A549 (cell line): ENCODE data around the gene SUMF1. TPM values are rescaled to one million over a fixed set of nuclear protein-coding genes. Genes with fewer than 3 reads are reported as not detected.

ENCODE experiments used
- ATAC-seq, 2 experiments: fragments of 200-7000 bp in 1 of 2; fragments of >200 bp in 1 of 2; cut with Nextera tagmentation in 1 of 2; cut with Tn5 transposase in 1 of 2; 3 replicates each; pipeline versions ENCODE4 v1.8.0 to v1.9.1; 2018 to 2020; ENCODE audit warnings: mild to moderate bottlenecking in 1 of 2, moderate library complexity in 1 of 2
- CTCF ChIA-PET: fragments of 300-600 bp; sonication (Branson Sonifier 250); formaldehyde crosslinking; extraction: SDS; loops from one replicate; lab custom pipeline; 2021; ENCODE audit warnings: antibody characterized with exemption, inconsistent platforms; lab: Yijun Ruan, JAX
- POLR2A ChIA-PET: fragments of 350-600 bp; formaldehyde crosslinking; extraction: SDS; loops from one replicate; lab custom pipeline; 2021; ENCODE audit warnings: antibody characterized with exemption, inconsistent platforms; lab: Yijun Ruan, JAX
- DNase-seq, 2 experiments: peaks; one replicate each; pipeline versions ENCODE4 v3.0.0 to v3.0.0-alpha.2; 2011 to 2016; ENCODE audit warnings: low read depth in 1 of 2, low spot score in 1 of 2
- FAIRE-seq: peaks from 2 replicates; lab custom pipeline; 2011; peaks lifted over from hg19 to GRCh38; lab: Jason Lieb, UNC
- H3K27ac ChIP-seq, 2 experiments: fragments of >200 bp; sonication (Bioruptor Twin); formaldehyde crosslinking; 3 replicates each; pipeline ENCODE4 v1.5.1; 2016 to 2017
- H3K4me1 ChIP-seq: fragments of >200 bp; sonication (Bioruptor Twin); formaldehyde crosslinking; 3 replicates; pipeline ENCODE4 v1.6.1; 2016
- H3K4me2 ChIP-seq: fragments of >200 bp; sonication (Bioruptor Twin); formaldehyde crosslinking; 3 replicates; pipeline ENCODE4 v1.6.1; 2016
- H3K4me3 ChIP-seq: fragments of >200 bp; sonication (Bioruptor Twin); formaldehyde crosslinking; 3 replicates; pipeline ENCODE4 v1.5.1; 2016
- H3K9me3 ChIP-seq: fragments of >200 bp; sonication (Bioruptor Twin); formaldehyde crosslinking; 3 replicates; pipeline ENCODE4 v1.6.1; 2016
- CEBPB ChIP-seq, 2 experiments: fragments of >200 bp in 1 of 2; sonication (Bioruptor Twin) in 1 of 2; formaldehyde crosslinking in 1 of 2; IDR thresholded peaks; 2 replicates each; pipeline ENCODE4 v1.6.1; 2012 to 2016
- E2F6 ChIP-seq: IDR thresholded peaks from 2 replicates; pipeline ENCODE4 v1.6.1; 2012; ENCODE audit warnings: low read depth, borderline replicate concordance
- EHMT2 ChIP-seq: fragments of 200-600 bp; sonication (generic); IDR thresholded peaks from 2 replicates; pipeline ENCODE4 v1.6.1; 2016; ENCODE audit warnings: antibody characterized with exemption, low read depth, mild to moderate bottlenecking, moderate library complexity
- ESRRA ChIP-seq: fragments of 150-350 bp; IDR thresholded peaks from 2 replicates; pipeline ENCODE4 v1.6.1; 2014; ENCODE audit warnings: mild to moderate bottlenecking, low read length, borderline replicate concordance
- FOSB ChIP-seq: fragments of 250-450 bp; sonication (Bioruptor Pico); IDR thresholded peaks from 2 replicates; pipeline ENCODE4 v1.5.0; 2020; ENCODE audit warnings: mild to moderate bottlenecking, moderate library complexity
- FOSL2 ChIP-seq, 2 experiments: fragments of 450-650 bp in 1 of 2; fragments of >200 bp in 1 of 2; sonication (Bioruptor Twin) in 1 of 2; formaldehyde crosslinking; IDR thresholded peaks; 2 replicates each; pipeline versions ENCODE4 v1.5.0 to v1.6.1; 2016 to 2020; ENCODE audit warnings: mild to moderate bottlenecking in 1 of 2, moderate library complexity in 1 of 2
- FOXS1 ChIP-seq: fragments of 250-450 bp; sonication (Bioruptor Pico); IDR thresholded peaks from 2 replicates; pipeline ENCODE4 v1.5.0; 2020; ENCODE audit warnings: mild to moderate bottlenecking, moderate library complexity
- HOXA7 ChIP-seq: fragments of 250-450 bp; sonication (Bioruptor Pico); IDR thresholded peaks from 2 replicates; pipeline ENCODE4 v1.5.0; 2020; ENCODE audit warnings: mild to moderate bottlenecking, moderate library complexity
- HOXB5 ChIP-seq: fragments of 250-450 bp; sonication (Bioruptor Pico); IDR thresholded peaks from 2 replicates; pipeline ENCODE4 v1.5.0; 2020; ENCODE audit warnings: mild to moderate bottlenecking, moderate library complexity
- JUN ChIP-seq, 2 experiments: fragments of >200 bp; sonication (Bioruptor Twin); formaldehyde crosslinking; IDR thresholded peaks; 2 replicates in 1 of 2; 3 replicates in 1 of 2; pipeline ENCODE4 v1.6.1; 2016 to 2017
- MAZ ChIP-seq: fragments of 150-350 bp; IDR thresholded peaks from 2 replicates; pipeline ENCODE4 v1.6.1; 2014; ENCODE audit warnings: antibody characterized with exemption, low read depth, low read length, borderline replicate concordance
- MYC ChIP-seq: IDR thresholded peaks from 2 replicates; pipeline ENCODE4 v1.6.1; 2012; ENCODE audit warnings: mild to moderate bottlenecking, inconsistent platforms, low read length, improper control_type of control experiment, borderline replicate concordance
- NFE2L2 ChIP-seq: fragments of 150-350 bp; conservative IDR thresholded peaks from 2 replicates; pipeline ENCODE4 v1.6.1; 2014; ENCODE audit warnings: low read length
- NPAS2 ChIP-seq: fragments of 250-450 bp; sonication (Bioruptor Pico); IDR thresholded peaks from 2 replicates; pipeline ENCODE4 v1.8.0; 2022; ENCODE audit warnings: mild to moderate bottlenecking, moderate library complexity, borderline replicate concordance
- RAD21 ChIP-seq, 2 experiments: fragments of >200 bp in 1 of 2; sonication (Bioruptor Twin) in 1 of 2; formaldehyde crosslinking in 1 of 2; IDR thresholded peaks in 1 of 2; conservative IDR thresholded peaks in 1 of 2; 2 replicates in 1 of 2; 3 replicates in 1 of 2; pipeline ENCODE4 v1.6.1; 2012 to 2018; ENCODE audit warnings: inconsistent platforms in 1 of 2
- RCOR1 ChIP-seq: fragments of 150-350 bp; IDR thresholded peaks from 2 replicates; pipeline ENCODE4 v1.6.1; 2014; ENCODE audit warnings: antibody characterized with exemption, low read length, low read depth
- RFX5 ChIP-seq: fragments of 450-650 bp; IDR thresholded peaks from 2 replicates; pipeline ENCODE4 v1.7.1; 2014; ENCODE audit warnings: antibody characterized with exemption, mild to moderate bottlenecking, moderate library complexity
- RNF2 ChIP-seq: fragments of 200-600 bp; sonication (generic); IDR thresholded peaks from 2 replicates; pipeline ENCODE4 v1.6.1; 2016; ENCODE audit warnings: low read depth, mild to moderate bottlenecking, antibody characterized with exemption, moderate library complexity, borderline replicate concordance
- SMC3 ChIP-seq: fragments of >200 bp; sonication (Bioruptor Twin); formaldehyde crosslinking; IDR thresholded peaks from 3 replicates; pipeline ENCODE4 v1.6.1; 2018; ENCODE audit warnings: inconsistent platforms
- TFCP2L1 ChIP-seq: fragments of 250-450 bp; sonication (Bioruptor Pico); IDR thresholded peaks from 2 replicates; pipeline ENCODE4 v1.5.0; 2021; ENCODE audit warnings: mild to moderate bottlenecking
- ZFP36 ChIP-seq: fragments of 450-650 bp; IDR thresholded peaks from 2 replicates; pipeline ENCODE4 v1.6.1; 2014; ENCODE audit warnings: borderline replicate concordance; ENCODE audit not compliant: partially characterized antibody
- WGBS: methylation state at CpG from one replicate; pipeline ENCODE4 v1.1.6; 2017; ENCODE audit errors: missing lambda C conversion rate; 5-methylcytosine and 5-hydroxymethylcytosine counted together
- polyA plus RNA-seq, 4 experiments: library from polyadenylated mRNA; depleted of rRNA in 3 of 4; stranded (reverse); fragments of >200 nt; fragmentation: RNase III in 1 of 4; extraction: RNeasy Plus Mini Kit Qiagen cat#74134 plus additional on column Dnase treatment in 1 of 4; gene quantifications; 2 replicates in 3 of 4; 3 replicates in 1 of 4; pipeline ENCODE4 v1.2.3, GENCODE V29; 2011 to 2017

Gene SUMF1
- polyA plus RNA-seq, 2 of the 4 experiments (the other 2 are of a cell fraction) = 20.9 to 25.4 TPM

- TF ChIP-seq JUN (IDR thresholded peaks at IDR 0.05) (peak; percentile 62 to 84; a peak in 4 of 5 replicates), FOSB (no peak)
Observed at GRCh38 chr3:4466741-4467521, at the start of gene SUMF1 (continued).

GRCh38 chr3:4515916-4516579 lies 49.0 kb upstream of the SUMF1 start:
- ChIA-PET CTCF (interaction anchor here (1.1 kb wide), 1 partner anchor 17 kb away, joined by 3 read pairs; no protein-coding TSS in a partner anchor), POLR2A (no interaction called here)
- no peak for DNase-seq
- no peak overlapping the region for H3K4me3 ChIP-seq
- no peak for FAIRE-seq
- no peaks in the 10 kb centered on the region for H3K9me3 ChIP-seq
- no peak overlapping the region for H3K4me2 ChIP-seq
- WGBS = 84% methylated on average over 7 of the region's 7 CpGs
- no peaks in the 10 kb centered on the region for H3K4me1 ChIP-seq
- ATAC-seq = no peak
- H3K27ac ChIP-seq = no peak overlapping the region
- TF ChIP-seq SMC3 (no peak), HOXB5 (CRISPR knock-in tag) (no peak), CEBPB (IDR thresholded peaks at IDR 0.05) (no peak), E2F6 (no peak), FOSL2 (IDR thresholded peaks at IDR 0.05) (no peak), FOSL2 (CRISPR knock-in tag; IDR thresholded peaks at IDR 0.05) (no peak), HOXA7 (CRISPR knock-in tag) (no peak), NPAS2 (CRISPR knock-in tag) (no peak), RCOR1 (no peak), MAZ (no peak), ZFP36 (no peak), RAD21 (conservative IDR thresholded peaks at IDR 0.05 in 1 of 2, IDR thresholded peaks at IDR 0.05 in 1 of 2) (no peak), ESRRA (no peak), RNF2 (no peak), NFE2L2 (no peak), MYC (no peak), JUN (IDR thresholded peaks at IDR 0.05) (no peak), RFX5 (no peak)
- TF ChIP-seq, all 56 proteins: peak for 0

GRCh38 chr3:4514916-4515315 lies 47.8 kb upstream of the SUMF1 start:
- Histone ChIP-seq H3K4me2 (no peak overlapping the region), H3K4me1 (no peaks in the 10 kb centered on the region), H3K9me3 (no peaks in the 10 kb centered on the region), H3K27ac (no peak overlapping the region), H3K4me3 (no peak overlapping the region)
- CTCF ChIA-PET = no interaction called here
- ATAC-seq (no peak), DNase-seq (no peak), FAIRE-seq (no peak)
- TF ChIP-seq TFCP2L1 (CRISPR knock-in tag) = no peak
- no peak for TF ChIP-seq FOXS1 (CRISPR knock-in tag)
- TF ChIP-seq EHMT2 = no peak
- 41% methylated on average over 1 of the region's 1 CpG for WGBS
- POLR2A ChIA-PET = no interaction called here
